Spleen (tissue), 13 donors: Measurements from ENCODE around the gene RPGRIP1L. TPM values are rescaled to one million over a fixed set of nuclear protein-coding genes. Genes with fewer than 3 reads are reported as not detected.

Experiments used
- DNase-seq: peaks from one replicate; pipeline ENCODE4 v3.0.0-alpha.2; 2020
- H3K27ac ChIP-seq, 8 donors: fragments of 200-600 bp; sonication (generic) in 7 of 8; 1 replicate in 4 of 8; 2 replicates in 4 of 8; pipeline versions ENCODE4 v1.5.0 to v1.8.0; 2016 to 2021; ENCODE audit warnings: inconsistent platforms in 4 of 8, mild to moderate bottlenecking in 4 of 8, moderate library complexity in 1 of 8
- H3K27me3 ChIP-seq, 7 donors: fragments of 200-600 bp; sonication (generic) in 6 of 7; replicated peaks in 1 of 7; 1 replicate in 4 of 7; 2 replicates in 3 of 7; pipeline versions ENCODE4 v1.5.0 to v1.8.0; 2016 to 2021; ENCODE audit warnings: inconsistent platforms in 3 of 7, mild to moderate bottlenecking in 1 of 7
- H3K36me3 ChIP-seq, 6 donors: fragments of 200-600 bp; sonication (generic) in 5 of 6; 1 replicate in 4 of 6; 2 replicates in 2 of 6; pipeline versions ENCODE4 v1.5.0 to v1.8.0; 2016 to 2021; ENCODE audit warnings: inconsistent platforms in 2 of 6
- H3K4me1 ChIP-seq, 6 donors: fragments of 200-600 bp; sonication (generic) in 5 of 6; 1 replicate in 3 of 6; 2 replicates in 3 of 6; pipeline versions ENCODE4 v1.5.0 to v1.8.0; 2016 to 2021; ENCODE audit warnings: inconsistent platforms in 3 of 6
- H3K4me3 ChIP-seq, 8 donors: fragments of 200-600 bp; sonication (generic) in 7 of 8; 1 replicate in 4 of 8; 2 replicates in 4 of 8; pipeline versions ENCODE4 v1.5.0 to v1.8.0; 2016 to 2021; ENCODE audit warnings: inconsistent platforms in 4 of 8, mild to moderate bottlenecking in 4 of 8, moderate library complexity in 2 of 8
- H3K9me3 ChIP-seq, 8 donors: fragments of 200-600 bp; sonication (generic) in 7 of 8; 1 replicate in 4 of 8; 2 replicates in 4 of 8; pipeline versions ENCODE4 v1.5.0 to v1.8.0; 2016 to 2021; ENCODE audit warnings: inconsistent platforms in 4 of 8
- POLR2A ChIP-seq, 3 donors: fragments of 450-650 bp; IDR thresholded peaks; one replicate each; pipeline ENCODE4 v1.5.1; 2017; ENCODE audit warnings: antibody characterized with exemption in 3 of 3, mild to moderate bottlenecking in 1 of 3
- POLR2AphosphoS5 ChIP-seq, 3 donors: sonication (generic); formaldehyde crosslinking; IDR thresholded peaks; one replicate each; pipeline ENCODE4 v1.5.1; 2017; ENCODE audit warnings: antibody characterized with exemption in 3 of 3
- WGBS, 5 donors: extraction: QIAGEN DNeasy Blood & Tissue Kit in 3 of 5; methylation state at CpG; one replicate each; pipeline versions ENCODE4 v1.1.5 to v1.1.7; 2013 to 2018; 5-methylcytosine and 5-hydroxymethylcytosine counted together
- intact Hi-C: fragments of 100-400 bp; cut with DNase I; formaldehyde crosslinking; loops from one replicate; pipeline ENCODE4 v1.15.0; 2023; ENCODE audit warnings: low total_unique reads
- long read RNA-seq, 2 donors: transcript quantifications; one replicate each; lab custom pipeline, GENCODE V29; 2026
- polyA plus RNA-seq, 3 donors: library from polyadenylated mRNA; stranded (reverse); fragments of 200-250 nt; gene quantifications; one replicate each; pipeline ENCODE4 v1.2.1, GENCODE V29; 2013
- total RNA-seq, 7 donors: library from RNA; depleted of rRNA in 3 of 7; stranded (reverse); fragments of >200 nt in 3 of 7; fragmentation: NEBNext Ultra II Directional in 4 of 7; extraction: Animal tissue kit (Norgen Biotek cat#: 25700) in 4 of 7; gene quantifications; one replicate each; pipeline versions ENCODE4 v1.1.0 to v1.2.1, GENCODE V29; 2016 to 2021
- TF ChIP-seq, protein P1 (sequence below), 11 experiments: fragments of 200-600 bp in 7 of 11; fragments of 450-650 bp in 4 of 11; sonication (generic) in 4 of 11; IDR thresholded peaks in 8 of 11; conservative IDR thresholded peaks in 3 of 11; 1 replicate in 7 of 11; 2 replicates in 4 of 11; pipeline versions ENCODE4 v1.4.0 to v1.8.0; 2016 to 2021; ENCODE audit warnings: antibody characterized with exemption in 11 of 11, inconsistent platforms in 4 of 11, mild to moderate bottlenecking in 1 of 11
- donor health status: healthy with polysubstance abuse.
- donor health status: DM: no; HTN: no; CAD: no; lungs with moderate emphysema.
- donor health status: DM: no; HTN: no; CAD: no.
- donor health status: Bipolar disorder and iron deficiency.
- donor health status: healthy.
- donor health status: DM: no; HTN: no; CAD: no.
- donor health status: DM: yes; HTN: yes; CAD: no.

The RPGRIP1L gene
- total RNA-seq, result 1 to 10 TPM; 1.6 to 4.4 (median 2.8) TPM
- polyA plus RNA-seq, result 1 to 10 TPM in 1 of 3 donors, under 1 TPM in 2; 0.65 to 1.0 (median 0.77) TPM
- long read RNA-seq, donor 1, full-length matches to known transcripts, result 1 of 1 reads
- long read RNA-seq, donor 1, partial matches to known transcripts, result 0 of 1 reads
- long read RNA-seq, donor 1, other reads (novel, unspliced or antisense), result 0 of 1 reads
- long read RNA-seq, donor 2, result 0 reads

DNA sequence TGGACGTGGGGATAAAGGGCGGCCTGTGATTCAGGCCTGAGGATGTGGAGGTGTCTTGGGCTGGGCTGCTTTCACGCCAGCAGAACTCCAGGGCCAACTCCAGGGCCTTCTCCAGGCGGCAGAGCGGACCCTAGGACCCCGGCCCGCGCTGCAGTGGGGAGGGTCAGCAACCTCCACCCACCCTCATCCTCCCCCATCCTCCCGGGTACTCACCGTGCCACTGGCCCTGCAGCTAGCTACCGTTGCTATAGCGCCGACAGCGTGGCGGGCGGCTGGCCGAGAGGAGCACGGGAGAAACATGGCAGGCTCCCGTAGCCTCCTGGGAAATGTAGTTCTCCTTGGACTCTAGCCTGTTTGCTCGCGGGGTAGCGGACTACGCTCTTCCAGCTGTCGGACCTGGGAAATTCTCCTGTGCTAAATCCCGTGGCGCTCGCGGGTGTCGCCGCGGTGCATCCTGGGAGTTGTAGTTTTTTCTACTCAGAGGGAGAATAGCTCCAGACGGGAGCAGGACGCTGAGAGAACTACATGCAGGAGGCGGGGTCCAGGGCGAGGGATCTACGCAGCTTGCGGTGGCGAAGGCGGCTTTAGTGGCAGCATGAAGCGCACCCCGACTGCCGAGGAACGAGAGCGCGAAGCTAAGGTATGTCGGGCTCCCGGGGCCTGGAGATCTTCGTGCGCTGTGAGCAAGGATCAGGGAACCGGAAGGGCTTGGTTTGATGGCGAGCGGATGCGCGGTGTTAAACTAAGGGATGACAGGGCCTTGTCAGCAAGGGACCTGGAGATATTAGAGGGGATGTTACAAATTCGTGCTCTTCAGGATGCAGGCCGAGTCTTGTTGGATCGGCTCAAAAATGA, at the start of gene RPGRIP1L, which contains the start of gene FTO:
Gene RPGRIP1L, minus strand, starts transcription at position 270 of the 855 bp plus-strand sequence. CDS start 3,136 bp downstream, outside the sequence.
Gene FTO, plus strand, starts transcription at position 567 of the 855 bp plus-strand sequence.
- peak within 1 kb of the TSS; percentile 64 to 96 (median 76) for H3K4me3 ChIP-seq
- DNase-seq, result peak; percentile 97
- 0 to 1% (median 1%) methylated on average over 26 to 57 of the region's 57 CpGs for WGBS, 5 donors
- H3K4me1 ChIP-seq, result peaks cover 9 to 45% (median 25%) of the 10 kb centered on the region in 6 donors
- no peaks in the 10 kb centered on the region for H3K9me3 ChIP-seq
- no peaks in the 10 kb centered on the region for H3K36me3 ChIP-seq
- no peaks in the 10 kb centered on the region for H3K27me3 ChIP-seq
- H3K27ac ChIP-seq, result peak within 1 kb of the TSS; percentile 7 to 84 (median 75)
- no peak for TF ChIP-seq POLR2A (IDR thresholded peaks at IDR 0.05)
- peak; percentile 85 to 88 (median 86) for TF ChIP-seq POLR2AphosphoS5 (IDR thresholded peaks at IDR 0.05)
- TF ChIP-seq, protein P1, sequence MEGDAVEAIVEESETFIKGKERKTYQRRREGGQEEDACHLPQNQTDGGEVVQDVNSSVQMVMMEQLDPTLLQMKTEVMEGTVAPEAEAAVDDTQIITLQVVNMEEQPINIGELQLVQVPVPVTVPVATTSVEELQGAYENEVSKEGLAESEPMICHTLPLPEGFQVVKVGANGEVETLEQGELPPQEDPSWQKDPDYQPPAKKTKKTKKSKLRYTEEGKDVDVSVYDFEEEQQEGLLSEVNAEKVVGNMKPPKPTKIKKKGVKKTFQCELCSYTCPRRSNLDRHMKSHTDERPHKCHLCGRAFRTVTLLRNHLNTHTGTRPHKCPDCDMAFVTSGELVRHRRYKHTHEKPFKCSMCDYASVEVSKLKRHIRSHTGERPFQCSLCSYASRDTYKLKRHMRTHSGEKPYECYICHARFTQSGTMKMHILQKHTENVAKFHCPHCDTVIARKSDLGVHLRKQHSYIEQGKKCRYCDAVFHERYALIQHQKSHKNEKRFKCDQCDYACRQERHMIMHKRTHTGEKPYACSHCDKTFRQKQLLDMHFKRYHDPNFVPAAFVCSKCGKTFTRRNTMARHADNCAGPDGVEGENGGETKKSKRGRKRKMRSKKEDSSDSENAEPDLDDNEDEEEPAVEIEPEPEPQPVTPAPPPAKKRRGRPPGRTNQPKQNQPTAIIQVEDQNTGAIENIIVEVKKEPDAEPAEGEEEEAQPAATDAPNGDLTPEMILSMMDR (IDR thresholded peaks at IDR 0.05 in 8 of 11, conservative IDR thresholded peaks at IDR 0.05 in 3 of 11), result peak in 7 of 11 experiments; percentile 3 to 62 (median 37)
- intact Hi-C loops, result no loop called here

DNA sequence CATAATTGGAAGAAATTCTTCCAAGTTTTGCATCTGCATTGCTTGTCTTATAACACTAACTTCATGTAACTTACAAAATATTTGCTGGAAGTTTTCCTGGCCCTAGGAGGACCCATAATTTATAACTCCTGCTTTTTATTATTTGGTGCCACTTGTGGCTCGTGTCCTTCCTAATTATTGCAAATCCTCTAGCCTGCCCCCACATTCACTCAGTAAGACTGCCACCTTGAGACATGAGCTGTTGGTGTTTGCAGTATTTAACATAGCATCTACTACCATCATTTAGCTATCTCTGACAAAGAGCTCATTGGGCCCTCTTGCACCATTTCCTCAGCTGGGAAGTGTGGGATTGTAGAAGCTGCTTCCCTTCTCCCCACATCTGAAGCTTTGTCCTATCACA, 49.8 kb upstream of the RPGRIP1L start:
- intact Hi-C loops, result no loop called here
- H3K4me3 ChIP-seq, result no peak overlapping the region
- no peaks in the 10 kb centered on the region for H3K27me3 ChIP-seq
- peaks cover 0 to 3% (median 0%) of the 10 kb centered on the region in 8 donors for H3K9me3 ChIP-seq
- TF ChIP-seq, protein P1 (IDR thresholded peaks at IDR 0.05 in 8 of 11, conservative IDR thresholded peaks at IDR 0.05 in 3 of 11), result no peak
- no peak for TF ChIP-seq POLR2A (IDR thresholded peaks at IDR 0.05)
- no peak for TF ChIP-seq POLR2AphosphoS5 (IDR thresholded peaks at IDR 0.05)
- peaks cover 0 to 16% (median 7%) of the 10 kb centered on the region in 6 donors for H3K4me1 ChIP-seq
- 63 to 85% (median 81%) methylated on average over 1 of the region's 1 CpG for WGBS, 5 donors
- no peak for DNase-seq
- H3K36me3 ChIP-seq, result no peaks in the 10 kb centered on the region
- H3K27ac ChIP-seq, result no peak overlapping the region

DNA sequence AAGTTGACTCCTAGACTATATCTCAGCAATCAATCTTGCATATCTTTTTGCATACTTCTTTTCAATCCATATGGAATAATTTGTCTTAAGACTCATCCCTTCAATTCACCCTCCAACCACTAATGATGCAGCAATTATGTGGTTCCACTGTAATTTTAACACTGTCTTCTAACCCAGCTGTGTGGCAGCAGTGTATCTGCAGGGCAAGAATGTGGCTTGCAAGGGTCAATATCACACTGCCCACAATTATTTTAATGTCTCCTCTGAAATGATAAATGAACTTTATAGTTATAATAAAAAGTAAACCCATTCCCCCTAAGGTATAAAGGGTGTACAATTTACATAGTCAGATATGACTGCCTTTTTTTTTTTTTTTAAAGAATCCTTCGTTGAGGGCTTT, 48.9 kb upstream of the RPGRIP1L start:
- intact Hi-C loops, result no loop called here
- no peak overlapping the region for H3K27ac ChIP-seq
- peaks cover 0 to 16% (median 7%) of the 10 kb centered on the region in 6 donors for H3K4me1 ChIP-seq
- H3K27me3 ChIP-seq, result no peaks in the 10 kb centered on the region
- peaks cover 0 to 8% (median 5%) of the 10 kb centered on the region in 8 donors for H3K9me3 ChIP-seq
- H3K36me3 ChIP-seq, result no peaks in the 10 kb centered on the region
- DNase-seq, result no peak
- TF ChIP-seq POLR2AphosphoS5 (IDR thresholded peaks at IDR 0.05) (no peak), POLR2A (IDR thresholded peaks at IDR 0.05) (no peak)
- TF ChIP-seq, protein P1 (IDR thresholded peaks at IDR 0.05 in 8 of 11, conservative IDR thresholded peaks at IDR 0.05 in 3 of 11), result no peak
- WGBS, 5 donors, result 71 to 87% (median 80%) methylated on average over 1 of the region's 1 CpG
- H3K4me3 ChIP-seq, result no peak overlapping the region
